OCI-LY3 (cell line): ENCODE measurements around the gene AGPAT4.

Source experiments
- CTCF ChIP-seq: fragments of 200-600, 300-600 bp; sonication (generic); IDR thresholded peaks from 2 replicates; pipeline ENCODE4 v1.5.1; 2014; ENCODE audit warnings: antibody characterized with exemption, low read length, low read depth
- EZH2phosphoT487 ChIP-seq: fragments of 200-600 bp; shearing (Covaris generic); IDR thresholded peaks from 2 replicates; pipeline ENCODE4 v1.6.1; 2018; ENCODE audit warnings: antibody characterized with exemption, mixed run types, low read depth

DNA sequence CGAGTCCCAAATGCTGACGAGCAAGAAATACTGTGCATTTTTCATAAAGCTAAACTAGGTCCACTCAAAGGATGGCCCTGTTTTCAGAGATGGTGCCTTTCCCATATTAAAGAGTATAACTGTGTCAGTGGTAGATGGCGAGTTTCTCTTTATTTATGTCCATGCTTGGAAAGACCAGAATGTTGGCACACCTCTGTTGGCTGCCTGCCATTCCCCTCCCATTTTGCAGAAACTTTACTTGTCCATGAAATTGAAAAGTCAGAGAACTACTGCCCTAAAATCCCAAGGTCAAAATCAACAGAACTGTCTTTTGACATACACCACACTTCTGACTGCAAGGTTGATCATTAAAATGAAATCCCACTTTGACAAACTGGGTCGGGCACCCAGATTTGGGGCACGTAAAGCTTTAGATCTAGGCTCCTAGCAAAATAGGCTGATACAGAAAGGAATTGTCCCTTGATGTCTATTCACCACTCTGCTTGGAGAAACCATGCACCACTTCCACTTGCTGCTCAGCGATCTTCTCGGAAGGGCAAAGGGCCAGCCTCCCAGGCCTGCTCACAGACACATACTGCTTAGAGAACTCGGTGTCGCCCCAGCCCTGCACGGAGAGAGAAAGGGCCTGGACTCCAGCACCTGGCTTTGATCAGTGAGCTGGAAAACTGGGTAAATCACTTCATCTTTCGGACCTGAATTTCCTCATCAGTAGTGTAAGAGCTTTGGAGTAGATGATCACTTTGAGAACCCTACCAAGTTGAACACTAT, 130.0 kb downstream of the AGPAT4 start:
- no peak for TF ChIP-seq EZH2phosphoT487
- no peak for TF ChIP-seq CTCF
